Mesendoderm (in vitro differentiated cells): ENCODE results near the gene FYN.

Experiments used
- DNase-seq: peaks from one replicate; pipeline ENCODE4 v3.0.0; 2013
- H2AK5ac ChIP-seq: 2 replicates; pipeline ENCODE4 v1.6.1; 2013; ENCODE audit warnings: low read length, inconsistent platforms
- H2BK120ac ChIP-seq: 2 replicates; pipeline ENCODE4 v1.6.1; 2013; ENCODE audit warnings: low read depth, mild to moderate bottlenecking, low read length, moderate library complexity, mixed read lengths
- H2BK15ac ChIP-seq: replicated peaks from 2 replicates; pipeline ENCODE4 v1.6.1; 2013; ENCODE audit warnings: low read depth, mild to moderate bottlenecking, moderate library complexity
- H2BK5ac ChIP-seq: 2 replicates; pipeline ENCODE4 v1.6.1; 2013; ENCODE audit warnings: low read length, inconsistent platforms
- H3K18ac ChIP-seq: 2 replicates; pipeline ENCODE4 v1.6.1; 2013; ENCODE audit warnings: mild to moderate bottlenecking, low read length, mixed read lengths
- H3K23ac ChIP-seq: one replicate; pipeline ENCODE4 v1.6.1; 2013; ENCODE audit warnings: low read length
- H3K27ac ChIP-seq: 2 replicates; pipeline ENCODE4 v1.5.1; 2013; ENCODE audit warnings: low read depth, mild to moderate bottlenecking, inconsistent platforms, low read length, moderate library complexity
- H3K27me3 ChIP-seq: 2 replicates; pipeline ENCODE4 v1.6.1; 2013; ENCODE audit warnings: low read length, control low read depth, mild to moderate bottlenecking, inconsistent platforms; ENCODE audit not compliant: insufficient read depth, poor library complexity
- H3K36me3 ChIP-seq: 2 replicates; pipeline ENCODE4 v1.6.1; 2013; ENCODE audit warnings: low read length, inconsistent platforms; ENCODE audit not compliant: control insufficient read depth, insufficient read depth
- H3K4ac ChIP-seq: one replicate; pipeline ENCODE4 v1.6.1; 2013; ENCODE audit warnings: low read depth, mild to moderate bottlenecking, low read length, moderate library complexity
- H3K4me1 ChIP-seq: 2 replicates; pipeline ENCODE4 v1.6.1; 2013; ENCODE audit warnings: low read depth, low read length, inconsistent platforms; ENCODE audit not compliant: control insufficient read depth
- H3K4me2 ChIP-seq: 2 replicates; pipeline ENCODE4 v1.6.1; 2013; ENCODE audit warnings: low read length
- H3K4me3 ChIP-seq: 2 replicates; pipeline ENCODE4 v1.5.1; 2013; ENCODE audit warnings: mild to moderate bottlenecking, low read length
- H3K56ac ChIP-seq: one replicate; pipeline ENCODE4 v1.6.1; 2013; ENCODE audit warnings: low read length
- H3K79me1 ChIP-seq: 2 replicates; pipeline ENCODE4 v1.6.1; 2013; ENCODE audit warnings: low read length, inconsistent platforms
- H3K79me2 ChIP-seq: 2 replicates; pipeline ENCODE4 v1.6.1; 2013; ENCODE audit warnings: mild to moderate bottlenecking, low read length; ENCODE audit not compliant: control insufficient read depth, insufficient read depth
- H3K9ac ChIP-seq: 2 replicates; pipeline ENCODE4 v1.6.1; 2013; ENCODE audit warnings: low read length, inconsistent platforms
- H4K5ac ChIP-seq: one replicate; pipeline ENCODE4 v1.6.1; 2013; ENCODE audit warnings: low read length
- H4K8ac ChIP-seq: one replicate; pipeline ENCODE4 v1.6.1; 2013; ENCODE audit warnings: low read depth, mild to moderate bottlenecking, control low read depth, low read length, moderate library complexity
- WGBS: extraction: QIAGEN DNeasy Blood & Tissue Kit; methylation state at CpG from one replicate; pipeline ENCODE4 v1.1.7; 2013; ENCODE audit warnings: low lambda C conversion rate, missing lambda C conversion rate; ENCODE audit not compliant: insufficient coverage; ENCODE audit errors: extremely low coverage; 5-methylcytosine and 5-hydroxymethylcytosine counted together

FYN gene

GRCh38 chr6:111880181-111880888 is 7.1 kb upstream of the FYN start:
- Histone ChIP-seq H3K9ac (no peak overlapping the region), H2BK120ac (no peak overlapping the region), H3K79me1 (no peaks in the 10 kb centered on the region), H3K4me1 (no peaks in the 10 kb centered on the region), H3K23ac (no peak overlapping the region), H2AK5ac (no peak overlapping the region), H3K79me2 (no peaks in the 10 kb centered on the region), H3K4me2 (no peak overlapping the region), H4K8ac (no peak overlapping the region), H2BK15ac (no peak overlapping the region), H3K18ac (no peak overlapping the region), H3K4me3 (no peak overlapping the region), H2BK5ac (no peak overlapping the region), H4K5ac (no peak overlapping the region), H3K27ac (no peak overlapping the region), H3K27me3 (no peaks in the 10 kb centered on the region), H3K56ac (no peak overlapping the region), H3K36me3 (no peaks in the 10 kb centered on the region), H3K4ac (no peak overlapping the region)
- no CpG with 5 or more reads among the region's 2 CpGs for WGBS
- peak; percentile 28 for DNase-seq

- H2AK5ac ChIP-seq = no peak overlapping the region
- no peak overlapping the region for H3K18ac ChIP-seq
- no peaks in the 10 kb centered on the region for H3K36me3 ChIP-seq
- no peak overlapping the region for H3K56ac ChIP-seq
- no peak overlapping the region for H3K27ac ChIP-seq
- no peak overlapping the region for H4K5ac ChIP-seq
- H3K79me2 ChIP-seq = peaks cover 2% of the 10 kb centered on the region
- H4K8ac ChIP-seq = no peak overlapping the region
- no peak overlapping the region for H2BK120ac ChIP-seq
- no peak for DNase-seq
- H3K9ac ChIP-seq = no peak overlapping the region
- no peak overlapping the region for H2BK5ac ChIP-seq
- no peak overlapping the region for H3K4ac ChIP-seq
- no peaks in the 10 kb centered on the region for H3K27me3 ChIP-seq
- no CpG with 5 or more reads among the region's 4 CpGs for WGBS
- H3K4me1 ChIP-seq = peaks cover 2% of the 10 kb centered on the region
- H3K23ac ChIP-seq = no peak overlapping the region
- H3K4me3 ChIP-seq = no peak overlapping the region
- H3K79me1 ChIP-seq = no peaks in the 10 kb centered on the region
- H2BK15ac ChIP-seq = no peak overlapping the region
- H3K4me2 ChIP-seq = no peak overlapping the region
Measured at GRCh38 chr6:111875741-111876140, 2.5 kb upstream of the FYN start.

- no peak overlapping the region for H2BK120ac ChIP-seq
- no peak overlapping the region for H3K56ac ChIP-seq
- H4K8ac ChIP-seq = no peak overlapping the region
- no peak overlapping the region for H3K4me3 ChIP-seq
- peak overlapping the region; percentile 68 for H3K4me2 ChIP-seq
- H3K4me1 ChIP-seq = peaks cover 7% of the 10 kb centered on the region
- H3K79me2 ChIP-seq = peaks cover 8% of the 10 kb centered on the region
- no peak overlapping the region for H2BK5ac ChIP-seq
- no peaks in the 10 kb centered on the region for H3K27me3 ChIP-seq
- H4K5ac ChIP-seq = no peak overlapping the region
- H3K36me3 ChIP-seq = no peaks in the 10 kb centered on the region
- no peak for DNase-seq
- no peak overlapping the region for H3K18ac ChIP-seq
- no CpG with 5 or more reads among the region's 8 CpGs for WGBS
- no peak overlapping the region for H3K23ac ChIP-seq
- H3K79me1 ChIP-seq = peaks cover 3% of the 10 kb centered on the region
- no peak overlapping the region for H3K27ac ChIP-seq
- no peak overlapping the region for H3K9ac ChIP-seq
- H2AK5ac ChIP-seq = no peak overlapping the region
- H2BK15ac ChIP-seq = no peak overlapping the region
- H3K4ac ChIP-seq = no peak overlapping the region
Measured at GRCh38 chr6:111874025-111874415, 768 bp upstream of the FYN start.

GRCh38 chr6:111872401-111873177 is 663 bp downstream of the FYN start:
- Histone ChIP-seq H3K27ac (peak overlapping the region; percentile 87), H3K4ac (no peak overlapping the region), H4K8ac (no peak overlapping the region), H2AK5ac (no peak overlapping the region), H3K36me3 (no peaks in the 10 kb centered on the region), H2BK120ac (peak overlapping the region; percentile 77), H3K56ac (peak overlapping the region; percentile 85), H3K18ac (peak overlapping the region; percentile 99), H3K4me3 (peak overlapping the region; percentile 64), H2BK5ac (no peak overlapping the region), H3K4me2 (peak overlapping the region; percentile 86), H3K27me3 (no peaks in the 10 kb centered on the region), H3K79me1 (peaks cover 10% of the 10 kb centered on the region), H4K5ac (no peak overlapping the region), H3K9ac (peak overlapping the region; percentile 72), H3K4me1 (peaks cover 8% of the 10 kb centered on the region), H2BK15ac (peak overlapping the region; percentile 28), H3K23ac (no peak overlapping the region), H3K79me2 (peaks cover 14% of the 10 kb centered on the region)
- DNase-seq = peak; percentile 84
- WGBS = no CpG with 5 or more reads among the region's 83 CpGs

- no peak overlapping the region for H2AK5ac ChIP-seq
- peaks cover 16% of the 10 kb centered on the region for H3K79me2 ChIP-seq
- H3K4me1 ChIP-seq = peaks cover 8% of the 10 kb centered on the region
- peak overlapping the region; percentile 64 for H3K4me3 ChIP-seq
- no peaks in the 10 kb centered on the region for H3K36me3 ChIP-seq
- peak overlapping the region; percentile 72 for H3K9ac ChIP-seq
- peak overlapping the region; percentile 85 for H3K56ac ChIP-seq
- no peak overlapping the region for H2BK120ac ChIP-seq
- H3K79me1 ChIP-seq = peaks cover 10% of the 10 kb centered on the region
- H3K18ac ChIP-seq = peak overlapping the region; percentile 99
- WGBS = no CpG with 5 or more reads among the region's 13 CpGs
- H4K5ac ChIP-seq = peak overlapping the region; percentile 41
- peak overlapping the region; percentile 57 for H4K8ac ChIP-seq
- H2BK15ac ChIP-seq = no peak overlapping the region
- no peaks in the 10 kb centered on the region for H3K27me3 ChIP-seq
- H3K23ac ChIP-seq = no peak overlapping the region
- H3K4ac ChIP-seq = no peak overlapping the region
- DNase-seq = no peak
- H3K27ac ChIP-seq = peak overlapping the region; percentile 29
- H2BK5ac ChIP-seq = no peak overlapping the region
- H3K4me2 ChIP-seq = peak overlapping the region; percentile 86
Measured at GRCh38 chr6:111871725-111872400, 1.4 kb downstream of the FYN start.
